GM12892 (cell line): ENCODE data around the gene MAEA.

Source experiments
- POLR2A ChIP-seq: IDR thresholded peaks from 2 replicates; pipeline ENCODE4 v1.6.1; 2011; ENCODE audit warnings: low read depth, low read length, control low read depth
- POLR2AphosphoS5 ChIP-seq: IDR thresholded peaks from 2 replicates; pipeline ENCODE4 v1.6.1; 2011; ENCODE audit warnings: low read depth, low read length, control low read depth
- TAF1 ChIP-seq: IDR thresholded peaks from 2 replicates; pipeline ENCODE4 v1.6.1; 2011; ENCODE audit warnings: low read depth, mild to moderate bottlenecking, control low read depth, low read length, borderline replicate concordance

DNA sequence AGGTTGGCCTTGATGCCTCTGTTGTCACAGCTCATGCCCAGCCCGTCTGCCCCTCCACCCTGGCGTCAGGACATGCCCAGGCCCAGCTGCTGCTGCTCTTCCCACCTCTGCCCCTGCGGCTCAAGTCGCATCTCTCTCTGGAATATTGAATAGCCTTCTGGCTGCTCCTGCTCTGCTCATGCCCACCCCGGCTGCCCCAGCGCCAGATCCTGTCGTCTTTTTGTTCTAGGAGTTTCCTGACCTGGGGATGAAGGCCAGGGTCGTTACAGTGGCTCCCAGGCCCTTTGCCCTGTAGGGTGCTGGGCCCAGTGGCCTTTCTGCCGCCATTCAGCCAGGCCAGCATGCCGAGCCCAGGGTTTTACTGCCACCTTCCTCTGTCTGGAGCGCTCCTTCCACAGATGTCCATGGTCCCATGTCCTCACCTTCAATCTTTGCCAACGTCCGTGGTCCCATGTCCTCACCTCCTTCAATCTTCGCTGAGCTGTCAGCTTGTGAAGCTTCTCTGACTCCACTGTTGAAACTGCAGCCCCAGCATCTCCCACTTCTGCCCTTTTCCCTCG lies 9.7 kb downstream of the MAEA start:
- TF ChIP-seq TAF1: no peak
- TF ChIP-seq POLR2AphosphoS5: no peak
- TF ChIP-seq POLR2A: no peak
